ENCODE data around the gene VMP1. TPM values are rescaled to one million over a fixed set of nuclear protein-coding genes. Genes with fewer than 3 reads are reported as not detected.

The VMP1 gene
- polyA plus RNA-seq, 2 of the 4 experiments (the other 2 are of a cell fraction): 395 to 726 TPM

DNA sequence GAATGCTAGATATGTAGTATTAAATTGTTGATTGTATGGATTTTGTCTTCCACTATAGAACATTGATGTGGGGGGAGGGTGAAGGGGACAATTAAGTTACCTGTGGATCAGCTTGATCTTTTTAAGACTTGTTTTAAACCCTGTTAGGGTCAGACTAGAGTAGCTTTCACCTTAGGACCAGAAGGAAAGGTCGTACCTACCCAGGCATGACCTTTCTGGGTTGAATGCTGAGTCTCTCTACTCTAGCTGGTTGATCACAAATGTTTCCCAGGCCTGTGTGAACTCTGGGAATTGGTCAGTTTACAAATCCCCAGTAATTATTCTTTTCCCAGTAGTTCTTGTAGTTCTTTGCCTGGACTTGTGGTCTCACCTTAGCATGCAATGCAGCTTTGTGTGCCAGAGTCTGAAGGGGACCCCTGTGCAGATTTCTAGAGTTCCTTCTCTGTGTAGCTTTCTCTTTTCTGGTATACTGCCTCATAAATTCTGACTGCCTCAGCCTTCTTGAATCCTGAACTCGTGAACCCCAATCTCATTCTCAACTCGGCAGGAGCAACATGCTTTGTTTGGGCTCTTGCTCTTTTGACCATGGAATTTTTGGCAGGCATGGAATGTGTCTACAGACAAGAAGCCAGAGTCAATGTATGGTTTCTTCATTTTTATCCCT lies 54.1 kb downstream of the VMP1 start:
- FAIRE-seq (no peak), ATAC-seq (peak in 1 of 2 experiments; percentile 69; a peak in 3 of 6 replicates), DNase-seq (ENCODE audit: low read depth in 1 of 2, low spot score in 1 of 2) (peak in 1 of 2 experiments; percentile 81)
- Histone ChIP-seq H3K4me1 (peaks cover 63% of the 10 kb centered on the region), H3K9me3 (peaks cover 27% of the 10 kb centered on the region), H3K27ac (peak overlapping the region; percentile 94 to 95), H3K4me2 (peak overlapping the region; percentile 49), H3K4me3 (no peak overlapping the region)
- ChIA-PET POLR2A (interaction anchor here (0.9 to 4.7 kb wide), 4 partner anchors 77 to 85 kb away, joined by 3 to 23 read pairs (median 12); no protein-coding TSS in a partner anchor), CTCF (interaction anchor here (0.6 to 1.6 kb wide), 5 partner anchors 8 to 1130 kb away, joined by 3 to 5 read pairs (median 3); no protein-coding TSS in a partner anchor)
- 18% methylated on average over 3 of the region's 3 CpGs for WGBS (ENCODE audit: missing lambda C conversion rate)
- TF ChIP-seq POLR2AphosphoS2 (conservative IDR thresholded peaks at IDR 0.05; ENCODE audit: low read length): no peak
- TF ChIP-seq NPAS2 (CRISPR knock-in tag; IDR thresholded peaks at IDR 0.05; ENCODE audit: borderline replicate concordance): no peak
- TF ChIP-seq, protein P1, sequence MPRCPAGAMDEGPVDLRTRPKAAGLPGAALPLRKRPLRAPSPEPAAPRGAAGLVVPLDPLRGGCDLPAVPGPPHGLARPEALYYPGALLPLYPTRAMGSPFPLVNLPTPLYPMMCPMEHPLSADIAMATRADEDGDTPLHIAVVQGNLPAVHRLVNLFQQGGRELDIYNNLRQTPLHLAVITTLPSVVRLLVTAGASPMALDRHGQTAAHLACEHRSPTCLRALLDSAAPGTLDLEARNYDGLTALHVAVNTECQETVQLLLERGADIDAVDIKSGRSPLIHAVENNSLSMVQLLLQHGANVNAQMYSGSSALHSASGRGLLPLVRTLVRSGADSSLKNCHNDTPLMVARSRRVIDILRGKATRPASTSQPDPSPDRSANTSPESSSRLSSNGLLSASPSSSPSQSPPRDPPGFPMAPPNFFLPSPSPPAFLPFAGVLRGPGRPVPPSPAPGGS (IDR thresholded peaks at IDR 0.05): no peak
- TF ChIP-seq RAD21 (conservative IDR thresholded peaks at IDR 0.05 in 1 of 2, IDR thresholded peaks at IDR 0.05 in 1 of 2): 0 out of 5 replicates have a peak, but pooled peaks of 1 of the 2 experiments have one; percentile 4
- peak; percentile 30; the same call in 1 of the 2 replicates for TF ChIP-seq HOXA7 (CRISPR knock-in tag; IDR thresholded peaks at IDR 0.05)
- TF ChIP-seq, protein P2, sequence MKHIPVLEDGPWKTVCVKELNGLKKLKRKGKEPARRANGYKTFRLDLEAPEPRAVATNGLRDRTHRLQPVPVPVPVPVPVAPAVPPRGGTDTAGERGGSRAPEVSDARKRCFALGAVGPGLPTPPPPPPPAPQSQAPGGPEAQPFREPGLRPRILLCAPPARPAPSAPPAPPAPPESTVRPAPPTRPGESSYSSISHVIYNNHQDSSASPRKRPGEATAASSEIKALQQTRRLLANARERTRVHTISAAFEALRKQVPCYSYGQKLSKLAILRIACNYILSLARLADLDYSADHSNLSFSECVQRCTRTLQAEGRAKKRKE (CRISPR knock-in tag; IDR thresholded peaks at IDR 0.05; ENCODE audit: low read depth): no peak; the same call in 1 of the 2 replicates
- 0 out of 2 replicates have a peak, but pooled peaks have one; percentile 72 for TF ChIP-seq ZSCAN20 (CRISPR knock-in tag; IDR thresholded peaks at IDR 0.05)
- TF ChIP-seq HOXB13 (CRISPR knock-in tag; IDR thresholded peaks at IDR 0.05; ENCODE audit: low read depth): peak; percentile 89
- TF ChIP-seq, protein P3, sequence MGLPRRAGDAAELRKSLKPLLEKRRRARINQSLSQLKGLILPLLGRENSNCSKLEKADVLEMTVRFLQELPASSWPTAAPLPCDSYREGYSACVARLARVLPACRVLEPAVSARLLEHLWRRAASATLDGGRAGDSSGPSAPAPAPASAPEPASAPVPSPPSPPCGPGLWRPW (IDR thresholded peaks at IDR 0.05): no peak
- TF ChIP-seq HOXB5 (CRISPR knock-in tag; IDR thresholded peaks at IDR 0.05): peak; percentile 87; the same call in 1 of the 2 replicates
- TF ChIP-seq, protein P4, sequence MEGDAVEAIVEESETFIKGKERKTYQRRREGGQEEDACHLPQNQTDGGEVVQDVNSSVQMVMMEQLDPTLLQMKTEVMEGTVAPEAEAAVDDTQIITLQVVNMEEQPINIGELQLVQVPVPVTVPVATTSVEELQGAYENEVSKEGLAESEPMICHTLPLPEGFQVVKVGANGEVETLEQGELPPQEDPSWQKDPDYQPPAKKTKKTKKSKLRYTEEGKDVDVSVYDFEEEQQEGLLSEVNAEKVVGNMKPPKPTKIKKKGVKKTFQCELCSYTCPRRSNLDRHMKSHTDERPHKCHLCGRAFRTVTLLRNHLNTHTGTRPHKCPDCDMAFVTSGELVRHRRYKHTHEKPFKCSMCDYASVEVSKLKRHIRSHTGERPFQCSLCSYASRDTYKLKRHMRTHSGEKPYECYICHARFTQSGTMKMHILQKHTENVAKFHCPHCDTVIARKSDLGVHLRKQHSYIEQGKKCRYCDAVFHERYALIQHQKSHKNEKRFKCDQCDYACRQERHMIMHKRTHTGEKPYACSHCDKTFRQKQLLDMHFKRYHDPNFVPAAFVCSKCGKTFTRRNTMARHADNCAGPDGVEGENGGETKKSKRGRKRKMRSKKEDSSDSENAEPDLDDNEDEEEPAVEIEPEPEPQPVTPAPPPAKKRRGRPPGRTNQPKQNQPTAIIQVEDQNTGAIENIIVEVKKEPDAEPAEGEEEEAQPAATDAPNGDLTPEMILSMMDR (IDR thresholded peaks at IDR 0.05): no peak
- TF ChIP-seq MAFK (IDR thresholded peaks at IDR 0.05; ENCODE audit: partially characterized antibody): no peak
- TF ChIP-seq SREBF2 (IDR thresholded peaks at IDR 0.05): no peak
- no peak for TF ChIP-seq CBX8 (IDR thresholded peaks at IDR 0.05)
- no peak for TF ChIP-seq CHD2 (IDR thresholded peaks at IDR 0.05; ENCODE audit: low read length, partially characterized antibody)
- no peak for TF ChIP-seq JUN (IDR thresholded peaks at IDR 0.05)
- TF ChIP-seq ZFP36 (IDR thresholded peaks at IDR 0.05; ENCODE audit: borderline replicate concordance, partially characterized antibody): no peak
- TF ChIP-seq, protein P5, sequence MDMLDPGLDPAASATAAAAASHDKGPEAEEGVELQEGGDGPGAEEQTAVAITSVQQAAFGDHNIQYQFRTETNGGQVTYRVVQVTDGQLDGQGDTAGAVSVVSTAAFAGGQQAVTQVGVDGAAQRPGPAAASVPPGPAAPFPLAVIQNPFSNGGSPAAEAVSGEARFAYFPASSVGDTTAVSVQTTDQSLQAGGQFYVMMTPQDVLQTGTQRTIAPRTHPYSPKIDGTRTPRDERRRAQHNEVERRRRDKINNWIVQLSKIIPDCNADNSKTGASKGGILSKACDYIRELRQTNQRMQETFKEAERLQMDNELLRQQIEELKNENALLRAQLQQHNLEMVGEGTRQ (IDR thresholded peaks at IDR 0.05): no peak
- no peak for TF ChIP-seq CEBPB (IDR thresholded peaks at IDR 0.05)
- no peak for TF ChIP-seq TFCP2L1 (CRISPR knock-in tag; IDR thresholded peaks at IDR 0.05)
- no peak for TF ChIP-seq POLR2A (IDR thresholded peaks at IDR 0.05; ENCODE audit: low read length)
- TF ChIP-seq EHMT2 (IDR thresholded peaks at IDR 0.05; ENCODE audit: low read depth): no peak
- TF ChIP-seq BHLHE40 (IDR thresholded peaks at IDR 0.05; ENCODE audit: low read depth, low read length): no peak
- no peak for TF ChIP-seq RARB (CRISPR knock-in tag; IDR thresholded peaks at IDR 0.05)
- TF ChIP-seq FOXS1 (CRISPR knock-in tag; IDR thresholded peaks at IDR 0.05): no peak
- TF ChIP-seq, protein P6, sequence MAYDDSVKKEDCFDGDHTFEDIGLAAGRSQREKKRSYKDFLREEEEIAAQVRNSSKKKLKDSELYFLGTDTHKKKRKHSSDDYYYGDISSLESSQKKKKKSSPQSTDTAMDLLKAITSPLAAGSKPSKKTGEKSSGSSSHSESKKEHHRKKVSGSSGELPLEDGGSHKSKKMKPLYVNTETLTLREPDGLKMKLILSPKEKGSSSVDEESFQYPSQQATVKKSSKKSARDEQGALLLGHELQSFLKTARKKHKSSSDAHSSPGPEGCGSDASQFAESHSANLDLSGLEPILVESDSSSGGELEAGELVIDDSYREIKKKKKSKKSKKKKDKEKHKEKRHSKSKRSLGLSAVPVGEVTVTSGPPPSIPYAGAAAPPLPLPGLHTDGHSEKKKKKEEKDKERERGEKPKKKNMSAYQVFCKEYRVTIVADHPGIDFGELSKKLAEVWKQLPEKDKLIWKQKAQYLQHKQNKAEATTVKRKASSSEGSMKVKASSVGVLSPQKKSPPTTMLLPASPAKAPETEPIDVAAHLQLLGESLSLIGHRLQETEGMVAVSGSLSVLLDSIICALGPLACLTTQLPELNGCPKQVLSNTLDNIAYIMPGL (CRISPR knock-in tag; IDR thresholded peaks at IDR 0.05; ENCODE audit: borderline replicate concordance): no peak
- peak; percentile 57; the same call in 1 of the 2 replicates for TF ChIP-seq EHF (CRISPR knock-in tag; IDR thresholded peaks at IDR 0.05)
- TF ChIP-seq KDM5A (IDR thresholded peaks at IDR 0.05): no peak
- TF ChIP-seq, protein P7, sequence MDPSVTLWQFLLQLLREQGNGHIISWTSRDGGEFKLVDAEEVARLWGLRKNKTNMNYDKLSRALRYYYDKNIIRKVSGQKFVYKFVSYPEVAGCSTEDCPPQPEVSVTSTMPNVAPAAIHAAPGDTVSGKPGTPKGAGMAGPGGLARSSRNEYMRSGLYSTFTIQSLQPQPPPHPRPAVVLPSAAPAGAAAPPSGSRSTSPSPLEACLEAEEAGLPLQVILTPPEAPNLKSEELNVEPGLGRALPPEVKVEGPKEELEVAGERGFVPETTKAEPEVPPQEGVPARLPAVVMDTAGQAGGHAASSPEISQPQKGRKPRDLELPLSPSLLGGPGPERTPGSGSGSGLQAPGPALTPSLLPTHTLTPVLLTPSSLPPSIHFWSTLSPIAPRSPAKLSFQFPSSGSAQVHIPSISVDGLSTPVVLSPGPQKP (IDR thresholded peaks at IDR 0.05; ENCODE audit: low read depth, low read length): no peak
- no peak for TF ChIP-seq TP53 (CRISPR knock-in tag; IDR thresholded peaks at IDR 0.05)
- no peak; the same call in 1 of the 2 replicates for TF ChIP-seq GATA3 (IDR thresholded peaks at IDR 0.05; ENCODE audit: borderline replicate concordance)
- no peak for TF ChIP-seq EP300 (IDR thresholded peaks at IDR 0.05)
- TF ChIP-seq RFX5 (IDR thresholded peaks at IDR 0.05): no peak
